Activated T-cell treated with anti-CD3 and anti-CD28 coated beads for 24 hours (primary cell): ENCODE results near the gene RREB1.

Experiments
- DNase-seq: peaks from one replicate; pipeline ENCODE4 v3.0.0-alpha.2; 2020; ENCODE audit warnings: low read depth

The RREB1 gene

GRCh38 chr6:7194657-7195056 is 86.9 kb downstream of the RREB1 start:
- no peak for DNase-seq

DNA sequence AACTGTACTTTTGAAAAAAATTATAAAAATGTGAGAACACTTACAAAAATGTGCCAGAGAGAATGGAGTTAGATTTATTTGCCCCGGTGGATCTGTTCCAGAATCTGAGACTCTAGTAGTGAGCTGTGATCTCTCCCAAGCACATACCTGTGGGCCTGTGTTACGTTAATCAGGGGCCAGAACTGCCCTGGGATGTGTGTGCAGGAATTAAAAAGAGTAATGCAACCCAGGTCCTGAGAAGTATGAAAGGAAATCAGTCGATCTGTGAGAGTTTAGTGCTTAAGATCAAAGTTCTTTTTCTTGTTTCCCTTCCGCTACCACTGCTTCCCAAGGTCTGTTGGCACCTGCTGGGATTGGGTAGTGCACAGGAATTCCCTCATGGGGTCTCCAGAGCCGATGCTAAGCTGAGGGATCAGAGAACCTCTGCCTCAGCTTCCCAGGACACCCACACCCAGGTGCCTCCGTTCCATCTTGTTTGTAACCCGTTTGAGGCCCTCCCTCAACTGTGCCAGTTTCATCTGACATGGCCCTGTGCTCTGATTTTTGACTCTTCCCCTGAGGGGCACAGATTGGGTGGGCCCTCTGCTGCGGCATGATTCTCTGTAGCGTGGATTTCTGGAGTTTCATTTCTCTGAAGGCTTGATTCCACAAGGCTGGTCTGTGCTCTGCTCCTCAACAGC is 87.7 kb downstream of the RREB1 start:
- DNase-seq: no peak

GRCh38 chr6:7196019-7196402 is 88.2 kb downstream of the RREB1 start:
- DNase-seq: no peak

DNA sequence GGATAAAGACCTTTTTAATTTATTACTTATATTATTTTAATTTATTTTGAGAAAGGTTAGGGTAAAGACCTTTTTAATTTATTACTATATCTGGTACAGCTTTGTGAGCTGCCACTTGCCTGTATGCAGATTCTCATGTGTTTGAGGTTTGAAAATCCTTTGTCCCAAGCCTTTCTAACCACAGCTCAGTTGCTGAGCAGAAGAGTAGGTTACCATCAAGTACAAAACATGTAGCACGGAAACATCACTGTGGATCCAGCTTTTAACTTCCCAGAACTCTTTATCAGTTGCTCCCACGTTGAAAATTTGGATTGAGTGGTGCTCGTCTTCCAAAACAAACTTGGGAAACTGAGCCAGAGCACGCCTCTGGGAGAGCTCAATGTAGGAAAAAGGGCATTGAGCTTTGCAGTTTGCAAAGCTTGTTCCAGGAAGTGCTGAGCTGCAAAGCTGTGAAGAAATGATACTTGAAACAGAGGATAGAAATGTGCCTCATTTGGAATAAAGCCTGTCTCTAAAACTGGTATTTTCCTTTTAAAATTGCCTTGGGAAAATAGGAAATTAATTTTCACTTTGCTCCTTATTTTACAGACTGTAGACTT is 89.0 kb downstream of the RREB1 start:
- DNase-seq: no peak

DNA sequence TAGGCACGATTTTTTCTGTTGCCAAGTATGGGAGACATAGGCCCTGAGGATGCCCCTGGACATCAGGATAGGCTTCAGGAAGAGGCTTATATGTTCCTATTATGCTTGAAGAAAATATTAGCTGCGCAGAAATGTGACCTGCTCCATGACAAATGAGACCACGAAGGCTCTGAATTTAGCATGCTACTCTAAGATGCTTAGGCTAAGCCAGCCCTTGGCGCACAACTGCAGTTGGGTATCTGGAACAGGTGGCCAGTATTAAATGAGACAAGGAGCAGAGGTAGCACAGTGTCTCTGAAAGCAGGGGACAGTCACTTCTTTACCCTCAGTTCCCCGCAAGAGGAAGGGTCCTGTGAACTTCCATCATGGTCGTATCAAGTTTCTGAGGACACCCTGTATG is 90.0 kb downstream of the RREB1 start:
- DNase-seq: no peak

GRCh38 chr6:7198833-7199800 is 91.4 kb downstream of the RREB1 start:
- no peak for DNase-seq

DNA sequence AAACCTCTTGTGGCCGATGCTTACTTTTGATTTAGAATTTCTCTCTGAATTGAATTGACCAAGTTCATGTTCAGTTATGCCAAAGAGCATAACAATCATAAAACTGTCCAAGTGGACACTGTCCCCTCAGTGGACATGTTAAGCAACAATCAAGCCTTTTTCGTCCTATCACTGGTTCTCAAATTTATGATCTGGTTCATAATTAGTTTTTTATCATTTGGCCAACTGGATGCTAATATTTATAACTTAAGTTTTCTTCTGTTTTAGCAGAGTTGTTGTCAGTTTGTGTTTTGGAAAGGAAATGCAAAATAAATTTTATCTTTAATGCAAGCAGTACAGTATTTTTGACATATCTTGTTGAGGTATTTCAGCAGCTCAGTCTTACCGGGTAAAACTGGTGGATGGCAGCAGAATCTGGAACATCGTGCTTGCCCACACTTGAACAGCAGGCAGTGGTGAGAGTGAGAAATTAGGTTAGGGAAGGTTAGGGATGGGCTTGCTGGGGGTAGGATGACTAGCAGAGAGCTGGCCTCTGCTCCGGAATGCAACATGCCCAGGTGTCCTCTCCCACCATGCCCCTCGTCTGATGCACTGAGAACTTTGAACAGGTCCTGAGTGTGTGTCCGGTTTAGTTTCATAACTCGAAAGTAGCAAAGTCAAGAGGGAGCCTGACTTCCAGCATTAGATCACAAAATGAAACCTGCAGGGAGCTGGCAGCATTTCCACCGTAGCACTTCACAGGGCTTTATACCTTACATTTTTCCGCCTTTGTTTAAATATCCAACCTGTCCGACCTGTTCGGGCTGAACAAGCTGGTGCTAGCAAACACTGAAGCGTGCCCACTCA is 93.1 kb downstream of the RREB1 start:
- DNase-seq: no peak

DNA sequence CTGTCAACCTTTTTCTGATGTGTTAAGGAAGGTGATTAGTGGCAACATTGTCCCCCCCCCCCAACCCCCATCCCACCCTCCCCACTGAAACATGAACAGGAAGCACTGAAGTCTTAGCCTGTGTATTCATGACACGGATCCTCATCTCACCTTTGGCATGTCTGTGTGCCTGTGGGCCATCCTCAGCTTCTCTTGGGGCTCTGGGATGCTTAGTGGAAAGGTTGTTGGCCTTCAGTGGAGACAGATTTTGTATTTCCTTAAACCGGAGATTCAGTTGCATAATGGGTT is 93.6 kb downstream of the RREB1 start:
- no peak for DNase-seq

DNA sequence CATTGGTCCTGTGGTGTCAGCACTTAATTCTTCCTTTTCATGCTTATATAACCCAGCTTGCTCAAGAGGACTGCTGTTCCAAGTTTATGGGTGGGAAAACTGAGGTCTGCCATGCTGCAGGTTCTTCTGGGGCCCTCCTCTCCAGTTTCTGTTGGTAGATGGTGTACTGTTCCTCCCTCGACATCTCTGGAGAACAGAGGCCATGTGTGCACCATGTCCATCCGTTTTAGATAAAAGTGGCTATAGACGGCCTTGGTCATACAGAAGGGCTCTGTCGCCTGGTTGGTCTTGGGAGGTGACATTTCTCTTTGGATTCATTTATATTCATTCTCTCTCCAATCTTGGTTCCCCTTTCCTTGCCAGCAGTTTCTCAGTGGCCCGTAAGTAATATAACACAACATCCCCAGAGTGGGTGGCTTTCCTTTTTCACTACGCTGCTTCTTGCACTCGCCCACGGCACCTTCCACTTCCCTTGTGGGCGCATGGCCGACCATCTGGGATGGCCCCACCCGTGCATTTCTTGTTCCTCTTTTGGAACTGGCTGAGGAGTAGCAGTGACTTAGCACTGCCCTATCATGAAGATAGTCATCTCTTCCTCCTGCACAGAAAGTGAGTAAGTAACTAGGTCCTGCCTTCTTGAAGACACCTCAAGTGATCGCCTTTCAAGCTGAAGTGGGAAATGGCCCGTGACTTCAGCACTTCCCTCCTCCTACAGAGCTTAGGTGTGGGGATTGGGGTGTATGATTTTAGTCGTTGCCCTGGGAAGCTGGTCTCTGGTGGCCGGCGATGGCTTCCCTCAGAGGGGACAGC is 94.2 kb downstream of the RREB1 start:
- no peak for DNase-seq

- DNase-seq: no peak
These were observed 95.2 kb downstream of the RREB1 start for GRCh38 chr6:7202950-7203349.

GRCh38 chr6:7203939-7204338 is 96.2 kb downstream of the RREB1 start:
- no peak for DNase-seq

GRCh38 chr6:7204726-7205125 is 97.0 kb downstream of the RREB1 start:
- DNase-seq: no peak

DNA sequence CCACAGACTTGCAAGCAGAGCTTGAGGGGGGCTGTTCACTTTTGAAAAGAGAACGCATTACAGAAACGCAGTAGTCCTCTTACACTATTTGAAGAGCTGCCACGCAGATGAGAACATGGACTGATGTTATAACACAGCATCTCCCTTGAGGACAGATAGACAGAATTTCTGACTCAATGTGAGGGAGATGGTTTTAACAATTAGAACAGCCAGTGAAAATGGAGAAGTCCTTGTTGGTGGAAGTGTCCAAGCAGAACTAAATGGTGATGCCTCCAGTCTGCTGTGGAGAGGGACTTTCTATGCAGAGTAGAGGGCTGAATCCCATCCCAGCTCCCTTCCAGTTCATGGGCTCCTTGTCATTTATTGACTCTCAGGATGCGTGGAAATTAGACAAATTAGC is 100.0 kb downstream of the RREB1 start:
- DNase-seq: no peak

DNA sequence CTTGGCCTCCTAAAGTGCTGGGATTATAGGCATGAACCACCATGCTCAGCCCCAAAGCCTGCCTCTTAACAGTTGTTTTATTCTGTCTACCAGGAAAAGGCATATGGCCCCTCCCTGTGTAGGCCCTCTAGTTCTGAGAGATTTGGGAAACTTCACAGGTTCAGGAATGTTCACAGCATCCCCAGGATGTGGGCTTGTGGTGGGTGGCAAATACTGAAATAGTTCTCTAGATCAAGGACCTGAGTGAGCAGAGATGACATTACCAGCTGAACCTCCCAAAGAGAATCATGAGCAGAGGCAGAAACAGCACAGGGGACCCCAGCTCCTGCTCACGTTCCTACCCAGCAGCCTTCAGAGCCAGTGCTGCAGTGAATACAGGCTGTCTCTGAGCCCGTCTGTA is 105.7 kb downstream of the RREB1 start:
- no peak for DNase-seq

- no peak for DNase-seq
These were observed 106.7 kb downstream of the RREB1 start for GRCh38 chr6:7214468-7214867.

GRCh38 chr6:7215131-7215530 is 107.4 kb downstream of the RREB1 start:
- DNase-seq: no peak

- DNase-seq: no peak
These were observed 108.1 kb downstream of the RREB1 start for GRCh38 chr6:7215798-7216231.

- DNase-seq: no peak
These were observed 109.3 kb downstream of the RREB1 start for GRCh38 chr6:7216941-7217621.

DNA sequence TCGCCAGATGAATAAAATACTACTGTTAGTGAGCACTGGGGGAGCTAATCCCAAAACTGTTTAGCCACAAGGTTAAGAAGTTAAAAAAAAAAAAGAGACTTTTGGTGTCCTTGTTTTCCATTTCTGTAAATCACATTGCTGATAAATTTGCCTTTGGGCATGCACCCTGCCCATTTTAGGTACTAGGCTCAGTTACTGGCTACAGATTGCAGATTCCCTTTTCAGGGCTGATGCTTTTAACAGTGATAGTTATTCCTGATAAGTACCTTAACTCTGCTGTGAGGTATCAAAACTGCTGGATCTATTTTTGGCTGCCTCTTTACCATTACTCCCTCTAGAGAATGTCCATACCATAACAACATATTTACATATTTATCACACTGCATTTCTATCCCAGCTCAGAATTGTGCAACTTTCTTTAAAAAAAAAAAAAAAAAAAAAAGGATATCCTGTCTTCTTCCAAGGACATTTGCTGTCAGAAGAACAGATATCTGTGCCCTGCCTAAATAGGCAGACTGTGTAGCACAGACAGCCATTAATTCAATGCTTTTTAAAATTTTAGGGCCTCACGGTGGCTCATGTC is 110.7 kb downstream of the RREB1 start:
- DNase-seq: no peak

DNA sequence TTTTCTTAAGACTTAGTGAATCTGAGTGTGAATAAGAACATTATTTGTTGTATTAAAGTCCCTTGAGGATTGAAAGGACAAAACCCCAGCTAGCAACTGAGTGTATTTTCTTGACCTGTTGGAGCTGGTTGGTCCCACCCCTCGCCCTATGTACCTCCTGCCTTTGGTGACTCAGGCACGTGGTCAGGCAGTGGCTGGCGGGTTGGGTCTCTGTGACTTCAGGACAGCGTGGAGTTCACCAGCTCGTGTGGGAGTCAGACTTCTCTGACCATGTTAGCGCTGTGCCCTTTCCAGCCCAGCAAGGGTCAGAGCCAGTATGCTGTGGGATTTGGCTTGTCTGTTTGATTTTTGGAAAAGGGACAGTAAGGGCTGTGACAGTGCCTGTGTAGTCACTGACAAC is 111.5 kb downstream of the RREB1 start:
- no peak for DNase-seq
